DLD1 (cell line): Measurements from ENCODE around the gene C12orf60.

Source experiments
- in situ Hi-C: cut with HindIII; loops from 2 replicates; pipeline ENCODE4 v1.10.0; 2017; ENCODE audit warnings: low sequenced_read_pairs

The C12orf60 gene

GRCh38 chr12:14871247-14871646, 67.8 kb downstream of the C12orf60 start:
- in situ Hi-C loops, result no loop called here

GRCh38 chr12:14871886-14872285, 68.4 kb downstream of the C12orf60 start:
- in situ Hi-C loops, result no loop called here

GRCh38 chr12:14873440-14874185, 70.1 kb downstream of the C12orf60 start:
- in situ Hi-C loops, result no loop called here
